ENCODE measurements around the gene NPPA.
"Not testable (repeated sequence)": the region's sequence is repeated elsewhere in the genome, so short reads cannot be mapped to it uniquely, and the experiment has no call there.

The NPPA gene

DNA sequence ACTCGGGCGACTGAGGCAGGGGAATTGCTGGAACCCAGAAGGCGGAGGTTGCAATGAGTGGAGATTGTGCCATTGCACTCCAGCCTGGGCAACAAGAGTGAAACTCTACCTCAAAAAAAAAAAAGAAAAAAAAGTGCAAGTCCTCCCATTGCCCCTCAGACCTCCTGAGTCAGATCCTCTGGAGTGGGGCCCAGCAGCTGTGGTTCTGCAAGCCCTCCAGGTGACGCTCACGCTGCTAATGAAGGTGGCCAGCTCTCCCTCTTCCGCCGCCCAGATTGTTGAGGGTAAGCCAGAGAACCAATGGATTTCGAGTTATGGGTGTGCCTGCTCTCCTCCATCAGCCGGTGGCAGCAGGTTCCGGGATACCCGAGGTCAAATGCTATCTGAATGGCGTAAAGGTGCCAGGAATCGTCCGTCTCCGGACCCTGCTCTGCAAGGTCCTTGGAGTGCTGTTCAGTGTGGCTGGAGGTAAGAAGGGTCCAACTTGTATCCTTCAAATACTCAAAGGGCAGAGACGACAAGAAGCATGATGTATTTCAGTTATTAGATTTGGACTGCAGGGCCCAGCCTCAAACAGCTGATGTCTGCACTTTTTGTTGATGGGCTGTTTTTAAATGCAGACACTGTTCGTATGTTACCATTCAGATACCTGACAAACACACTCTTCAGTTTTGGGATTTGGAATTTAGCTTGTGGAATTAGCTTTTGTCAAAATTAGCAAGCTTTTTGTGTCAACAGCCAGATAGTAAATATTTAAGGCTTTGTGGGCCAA, 24.0 kb downstream of the NPPA start:
- DNase-seq (ENCODE audit: extremely low spot score, insufficient read length, low read depth) (no peak), FAIRE-seq (no peak)

DNA sequence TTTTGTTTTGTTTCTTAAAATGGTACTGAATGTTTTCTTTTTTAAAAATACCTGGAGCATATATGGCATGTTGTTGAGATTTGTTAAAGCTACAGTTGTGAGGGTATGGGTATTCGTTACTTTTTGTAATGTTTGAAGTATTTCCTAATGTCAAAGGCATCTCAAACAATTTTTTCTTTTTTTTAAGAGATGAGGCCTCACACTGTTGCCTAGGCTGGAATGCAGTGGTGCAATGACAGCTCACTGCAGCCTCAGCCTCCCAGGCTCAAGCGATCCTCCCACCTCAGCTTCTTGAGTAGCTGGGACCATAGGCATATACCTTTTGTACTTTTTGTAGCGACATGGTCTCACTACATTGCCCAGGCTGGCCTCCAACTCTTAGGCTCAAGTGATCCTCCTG, 25.5 kb downstream of the NPPA start:
- no peak for FAIRE-seq
- DNase-seq (ENCODE audit: extremely low spot score, insufficient read length, low read depth), result no peak

GRCh38 chr1:11817192-11817591, 30.4 kb downstream of the NPPA start:
- FAIRE-seq (no peak), DNase-seq (ENCODE audit: extremely low spot score, insufficient read length, low read depth) (no peak)

DNA sequence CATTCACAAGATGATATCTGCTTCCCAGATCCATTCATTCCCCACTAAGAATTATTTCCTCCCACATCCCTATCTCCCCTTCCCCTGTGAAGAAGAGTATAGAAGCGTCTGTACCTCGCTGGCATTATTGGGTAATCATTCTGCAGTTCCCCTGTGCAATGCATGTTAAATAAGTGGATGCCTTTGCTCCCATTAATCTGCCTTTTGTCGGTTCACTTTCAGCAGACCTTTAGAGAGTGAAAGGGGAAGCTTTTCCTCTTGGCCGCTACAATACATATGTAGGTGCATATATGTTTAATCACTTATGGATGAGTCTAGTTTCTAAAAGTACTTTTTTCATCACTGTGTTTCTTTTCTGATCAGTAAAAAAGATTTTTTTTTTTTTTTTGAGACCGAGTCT, 34.6 kb downstream of the NPPA start:
- FAIRE-seq, result no peak

GRCh38 chr1:11807133-11807532, 40.5 kb downstream of the NPPA start:
- FAIRE-seq, result no peak

More for the DNA sequence above, 34.6 kb downstream of the NPPA start:
- no peak for DNase-seq (ENCODE audit: extremely low spot score, insufficient read length, low read depth)

DNA sequence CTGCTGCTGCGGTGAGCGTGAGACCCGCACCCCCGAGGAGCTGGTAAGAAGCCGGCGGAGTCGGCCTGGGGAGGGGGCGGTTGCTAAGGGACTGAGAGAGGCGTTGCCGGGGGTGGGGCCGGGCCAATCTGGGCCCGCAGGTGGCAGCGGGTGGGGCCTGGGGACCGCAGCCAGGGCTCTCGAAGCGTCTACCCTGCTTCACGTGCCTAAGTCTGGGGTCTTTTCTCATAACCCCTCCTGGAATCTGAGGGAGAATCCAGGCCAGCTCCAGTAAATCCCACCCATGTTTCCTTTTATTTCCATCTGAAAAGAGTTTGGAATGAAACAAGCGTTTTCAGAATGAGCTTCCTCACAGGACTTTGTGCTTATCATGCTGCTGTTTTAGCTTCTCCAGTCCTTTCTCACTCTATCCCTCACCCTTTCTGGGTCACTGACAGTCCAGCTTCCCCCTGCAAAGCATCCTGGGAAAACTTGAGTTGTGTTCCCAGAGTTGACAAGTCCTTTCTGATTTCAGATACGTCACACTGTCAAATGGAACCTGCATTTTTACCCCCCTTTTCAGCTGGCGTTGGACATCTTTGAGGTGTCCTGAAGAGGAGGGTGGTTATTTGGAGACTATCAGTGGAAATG, 41.2 kb downstream of the NPPA start:
- peak; percentile 47 for FAIRE-seq
- DNase-seq (ENCODE audit: extremely low spot score, insufficient read length, low read depth), result peak; percentile 57

More at GRCh38 chr1:11807133-11807532, 40.5 kb downstream of the NPPA start:
- DNase-seq (ENCODE audit: extremely low spot score, insufficient read length, low read depth), result no peak

- FAIRE-seq, result peak; percentile 98
Observed at GRCh38 chr1:11805422-11806306, 41.9 kb downstream of the NPPA start, which contains the start of the genes CLCN6 and MTHFR. Gene CLCN6 (plus strand): TSS chr1:11806191. CDS start chr1:11806263, 72 bp downstream. Gene MTHFR (minus strand): TSS chr1:11805964. CDS start chr1:11803116, 2,848 bp downstream.

DNA sequence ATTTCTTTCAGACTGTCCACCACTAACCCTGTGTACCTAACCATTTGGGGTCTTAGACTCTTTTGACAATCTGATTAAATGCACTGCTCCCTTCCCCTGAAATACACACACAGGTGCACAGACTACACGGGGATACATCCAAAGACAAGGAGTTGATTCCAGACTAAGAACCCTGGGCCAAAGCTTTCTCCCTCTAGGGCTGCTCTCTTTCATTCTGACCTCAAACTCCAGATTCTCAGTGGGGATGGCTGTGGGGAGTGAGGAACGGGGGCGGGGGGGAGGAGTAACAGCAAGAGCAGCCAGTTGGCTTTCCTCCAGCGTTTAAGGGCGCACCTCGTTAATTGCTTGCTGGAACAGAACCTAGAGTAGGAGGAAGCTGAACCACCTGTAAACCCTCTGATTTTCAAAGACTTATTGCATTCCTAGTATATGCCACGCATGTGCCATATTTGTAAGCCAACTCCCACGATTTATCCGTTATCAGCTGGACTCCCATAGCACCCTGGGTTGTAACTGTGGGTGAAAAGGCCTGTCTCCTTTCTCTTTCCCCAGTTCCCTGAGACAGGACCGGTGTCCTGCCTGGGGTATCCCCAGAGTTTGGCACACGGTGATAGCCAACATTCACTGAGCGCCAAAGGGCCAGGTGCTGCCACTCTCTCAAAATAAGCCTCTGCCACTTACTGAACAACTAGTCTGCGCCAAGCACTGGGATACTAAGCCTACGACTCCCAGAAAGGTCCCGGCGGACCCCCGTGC, 42.7 kb downstream of the NPPA start:
- FAIRE-seq, result peak; percentile 15
- no peak for DNase-seq (ENCODE audit: extremely low spot score, insufficient read length, low read depth)

More at GRCh38 chr1:11805422-11806306, 41.9 kb downstream of the NPPA start, which contains the start of the genes CLCN6 and MTHFR:
- DNase-seq (ENCODE audit: extremely low spot score, insufficient read length, low read depth), result peak; percentile 95

- DNase-seq (ENCODE audit: extremely low spot score, insufficient read length, low read depth); FAIRE-seq: not testable (repeated sequence)
Observed at GRCh38 chr1:11803924-11804665, 43.5 kb downstream of the NPPA start.

DNA sequence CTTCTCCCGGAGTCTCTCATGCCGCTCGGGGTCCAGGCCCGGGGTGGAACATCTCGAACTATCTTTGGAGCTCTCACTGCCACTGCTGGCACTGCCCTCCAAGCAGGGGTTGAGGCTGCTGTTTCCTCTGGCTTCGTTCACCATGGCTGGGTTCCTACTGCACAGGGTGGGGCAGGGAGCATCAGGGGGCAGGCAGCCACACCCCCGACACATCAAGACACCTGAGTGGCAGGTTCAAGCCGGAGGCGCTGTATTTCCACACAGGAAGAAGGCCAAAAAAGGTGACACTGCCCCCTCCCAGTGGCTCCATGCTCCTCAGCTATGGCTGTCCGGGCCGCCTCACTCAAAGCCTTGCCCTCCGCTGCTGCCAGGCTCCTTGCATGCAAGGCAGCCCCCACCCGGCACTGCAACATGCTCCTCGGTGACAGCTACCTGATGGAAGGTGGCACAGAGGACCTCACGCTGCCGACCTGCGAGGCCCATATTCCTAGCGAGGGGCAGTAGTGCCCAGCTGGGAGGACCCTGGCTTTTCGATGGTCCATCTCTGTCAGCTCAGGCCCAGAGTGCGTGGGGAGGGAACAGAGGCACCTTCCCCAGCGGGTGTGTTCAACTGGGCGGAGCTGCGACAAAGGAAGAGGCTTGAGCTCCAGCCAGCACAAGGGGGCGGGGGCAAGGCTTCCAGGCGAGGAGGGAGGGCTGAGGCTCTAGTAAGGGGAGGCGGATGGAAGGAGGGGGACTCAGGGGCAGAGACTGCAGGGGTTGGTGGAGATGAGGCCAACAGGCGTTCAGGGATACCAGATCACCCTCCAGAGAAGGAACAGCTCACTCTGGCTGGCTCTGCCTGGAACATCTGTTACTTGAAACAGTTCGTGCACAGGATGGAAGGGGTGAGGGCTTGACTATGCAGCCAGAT, 44.4 kb downstream of the NPPA start:
- FAIRE-seq (peak; percentile 85), DNase-seq (ENCODE audit: extremely low spot score, insufficient read length, low read depth) (peak; percentile 55)

DNA sequence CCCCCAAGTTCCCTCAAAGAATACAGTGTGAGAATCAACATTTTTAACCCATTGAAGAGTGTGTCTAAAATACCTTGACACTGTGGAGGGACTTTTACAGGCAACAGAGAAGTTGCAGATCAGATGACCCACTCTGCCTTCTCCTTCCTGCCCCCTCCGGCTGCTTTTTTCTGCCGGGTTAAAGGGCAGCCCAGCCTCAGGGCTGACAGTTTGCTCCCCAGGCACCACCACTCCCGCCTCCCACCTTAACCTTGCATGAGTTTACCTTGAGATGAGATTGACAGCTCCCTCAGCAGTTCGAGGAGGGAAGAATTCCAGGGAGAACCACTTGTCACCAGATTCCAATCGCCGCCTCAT, 45.0 kb downstream of the NPPA start:
- FAIRE-seq (no peak), DNase-seq (ENCODE audit: extremely low spot score, insufficient read length, low read depth) (no peak)

- FAIRE-seq, result no peak
- no peak for DNase-seq (ENCODE audit: extremely low spot score, insufficient read length, low read depth)
Observed at GRCh38 chr1:11800756-11801433, 46.7 kb downstream of the NPPA start.

GRCh38 chr1:11800391-11800755, 47.2 kb downstream of the NPPA start:
- no peak for DNase-seq (ENCODE audit: extremely low spot score, insufficient read length, low read depth)
- no peak for FAIRE-seq

GRCh38 chr1:11799896-11800295, 47.7 kb downstream of the NPPA start:
- DNase-seq (ENCODE audit: extremely low spot score, insufficient read length, low read depth) (no peak), FAIRE-seq (no peak)

GRCh38 chr1:11799099-11799498, 48.5 kb downstream of the NPPA start:
- DNase-seq (ENCODE audit: extremely low spot score, insufficient read length, low read depth) (no peak), FAIRE-seq (no peak)

- FAIRE-seq, result no peak
Observed at GRCh38 chr1:11797525-11798216, 49.9 kb downstream of the NPPA start.

More at GRCh38 chr1:11797525-11798216, 49.9 kb downstream of the NPPA start:
- DNase-seq (ENCODE audit: extremely low spot score, insufficient read length, low read depth), result no peak

Data from GM18507 (cell line).